C4-2B (cell line): ENCODE measurements around the gene ST6GALNAC3.

Experiments
- ZFX ChIP-seq: fragments of 450-650 bp; IDR thresholded peaks from 2 replicates; pipeline ENCODE4 v1.6.1; 2017
- TF ChIP-seq, protein P1 (sequence below): fragments of 450-650 bp; conservative IDR thresholded peaks from 2 replicates; pipeline ENCODE4 v1.5.1; 2017; ENCODE audit warnings: mild to moderate bottlenecking

DNA sequence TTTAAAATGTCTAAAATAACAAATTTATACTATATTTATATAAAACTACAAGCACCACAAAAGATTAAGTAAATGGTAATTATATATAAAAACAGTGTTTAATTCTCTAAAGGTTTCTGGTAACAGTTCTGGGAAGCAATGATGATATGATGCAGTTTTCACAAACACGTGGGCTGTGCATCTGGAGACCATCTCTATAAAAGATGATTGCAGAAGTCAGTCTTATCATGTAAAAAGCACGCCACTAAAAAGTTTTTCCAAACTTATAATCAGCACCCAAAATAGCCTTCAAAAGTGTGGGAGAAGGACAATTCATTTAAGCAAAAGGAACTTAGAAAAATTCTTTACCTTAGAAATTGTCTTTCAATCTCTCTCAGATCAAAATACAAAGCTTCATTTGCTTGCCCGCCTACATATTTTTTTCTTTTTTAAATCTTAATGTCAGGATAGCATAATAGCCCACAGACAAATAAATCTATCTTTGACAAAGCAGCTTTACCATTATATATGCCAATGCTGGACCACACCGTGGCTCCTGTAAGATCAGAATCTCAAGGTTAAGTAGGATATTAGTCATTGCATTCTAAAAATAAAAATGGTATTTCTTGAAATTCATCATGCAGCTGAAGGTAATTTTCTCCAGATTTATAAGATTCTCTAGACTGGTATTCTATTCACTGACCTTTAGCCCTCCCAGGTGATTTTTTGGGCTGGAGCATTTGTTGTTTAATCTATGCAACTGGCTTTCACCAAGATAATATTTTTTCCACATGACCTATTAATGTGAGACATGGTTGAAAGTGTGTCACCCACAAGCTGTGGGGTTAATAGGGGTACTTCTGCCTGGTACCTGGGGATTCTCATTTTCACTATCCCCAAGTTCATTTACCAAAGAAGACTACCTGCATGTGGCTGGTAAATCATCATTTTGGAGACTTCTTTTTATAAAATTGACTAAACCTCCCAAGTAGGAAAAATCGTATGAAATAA is 603.2 kb downstream of the ST6GALNAC3 start:
- TF ChIP-seq, protein P1, sequence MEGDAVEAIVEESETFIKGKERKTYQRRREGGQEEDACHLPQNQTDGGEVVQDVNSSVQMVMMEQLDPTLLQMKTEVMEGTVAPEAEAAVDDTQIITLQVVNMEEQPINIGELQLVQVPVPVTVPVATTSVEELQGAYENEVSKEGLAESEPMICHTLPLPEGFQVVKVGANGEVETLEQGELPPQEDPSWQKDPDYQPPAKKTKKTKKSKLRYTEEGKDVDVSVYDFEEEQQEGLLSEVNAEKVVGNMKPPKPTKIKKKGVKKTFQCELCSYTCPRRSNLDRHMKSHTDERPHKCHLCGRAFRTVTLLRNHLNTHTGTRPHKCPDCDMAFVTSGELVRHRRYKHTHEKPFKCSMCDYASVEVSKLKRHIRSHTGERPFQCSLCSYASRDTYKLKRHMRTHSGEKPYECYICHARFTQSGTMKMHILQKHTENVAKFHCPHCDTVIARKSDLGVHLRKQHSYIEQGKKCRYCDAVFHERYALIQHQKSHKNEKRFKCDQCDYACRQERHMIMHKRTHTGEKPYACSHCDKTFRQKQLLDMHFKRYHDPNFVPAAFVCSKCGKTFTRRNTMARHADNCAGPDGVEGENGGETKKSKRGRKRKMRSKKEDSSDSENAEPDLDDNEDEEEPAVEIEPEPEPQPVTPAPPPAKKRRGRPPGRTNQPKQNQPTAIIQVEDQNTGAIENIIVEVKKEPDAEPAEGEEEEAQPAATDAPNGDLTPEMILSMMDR: no peak
- no peak for TF ChIP-seq ZFX
